BLaER1 treated with 17β-estradiol and CSF1 and Interleukin-3, amounts not matched to agents 10 nM and 100 nM (cell line): ENCODE results near the gene ZBTB22.
"Not testable (repeated sequence)": the region's sequence is repeated elsewhere in the genome, so short reads cannot be mapped to it uniquely, and the experiment has no call there.

Experiments
- H3K27ac ChIP-seq, 11 experiments: shearing (Covaris generic); formaldehyde crosslinking; 2 replicates each; pipeline ENCODE4 v1.8.1; 2022
- H3K27me3 ChIP-seq, 11 experiments: shearing (Covaris generic); formaldehyde crosslinking; 2 replicates each; pipeline ENCODE4 v1.8.1; 2022
- H3K36me3 ChIP-seq, 11 experiments: shearing (Covaris generic); formaldehyde crosslinking; 2 replicates each; pipeline ENCODE4 v1.8.1; 2022
- H3K4me1 ChIP-seq, 10 experiments: shearing (Covaris generic); formaldehyde crosslinking; 2 replicates each; pipeline ENCODE4 v1.8.1; 2022
- H3K4me2 ChIP-seq, 11 experiments: shearing (Covaris generic); formaldehyde crosslinking; 2 replicates each; pipeline ENCODE4 v1.8.1; 2022
- H3K4me3 ChIP-seq, 10 experiments: shearing (Covaris generic); formaldehyde crosslinking; 2 replicates each; pipeline ENCODE4 v1.8.1; 2022
- H3K9ac ChIP-seq, 11 experiments: shearing (Covaris generic); formaldehyde crosslinking; 2 replicates each; pipeline ENCODE4 v1.8.1; 2022
- H3K9me3 ChIP-seq, 11 experiments: shearing (Covaris generic); formaldehyde crosslinking; replicated peaks in 1 of 11; 2 replicates each; pipeline ENCODE4 v1.8.1; 2022
- H4K20me1 ChIP-seq, 11 experiments: shearing (Covaris generic); formaldehyde crosslinking; 2 replicates each; pipeline ENCODE4 v1.8.1; 2022
- Cebpa-rat ChIP-seq, 11 experiments: shearing (Covaris generic); IDR thresholded peaks; 2 replicates each; pipeline ENCODE4 v1.8.1; 2022

ZBTB22 gene

DNA sequence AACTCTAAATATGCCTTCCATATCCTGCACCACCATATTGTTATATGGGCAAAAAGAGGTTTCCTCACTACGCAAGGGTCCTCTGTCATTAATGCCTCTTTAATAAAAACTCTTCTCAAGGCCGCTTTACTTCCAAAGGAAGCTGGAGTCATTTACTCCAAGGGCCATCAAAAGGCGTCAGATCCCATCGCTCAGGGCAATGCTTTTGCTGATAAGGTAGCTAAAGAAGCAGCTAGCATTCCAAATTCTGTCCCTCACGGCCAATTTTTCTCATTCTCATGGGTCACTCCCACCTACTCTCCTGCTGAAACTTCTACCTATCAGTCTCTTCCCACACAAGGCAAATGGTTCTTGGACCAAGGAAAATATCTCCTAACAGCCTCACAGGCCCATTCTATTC, 30.3 kb upstream of the ZBTB22 start:
- no peak for TF ChIP-seq Cebpa-rat (IDR thresholded peaks at IDR 0.05)
- no peaks in the 10 kb centered on the region for H3K27me3 ChIP-seq
- no peaks in the 10 kb centered on the region for H3K9me3 ChIP-seq
- H3K9ac ChIP-seq, result no peak overlapping the region
- H4K20me1 ChIP-seq, result no peaks in the 10 kb centered on the region
- H3K36me3 ChIP-seq, result no peaks in the 10 kb centered on the region
- no peak overlapping the region for H3K4me2 ChIP-seq
- no peak overlapping the region for H3K4me3 ChIP-seq
- H3K27ac ChIP-seq, result no peak overlapping the region
- peaks cover 6 to 25% (median 20%) of the 10 kb centered on the region in 10 experiments; a peak in 18 of 20 replicates for H3K4me1 ChIP-seq

GRCh38 chr6:33346972-33347371, 29.4 kb upstream of the ZBTB22 start:
- not testable (repeated sequence) for H3K4me2 ChIP-seq, H3K27me3 ChIP-seq, H3K36me3 ChIP-seq, H3K4me3 ChIP-seq, H3K27ac ChIP-seq, H3K9me3 ChIP-seq, H3K9ac ChIP-seq, H4K20me1 ChIP-seq
- peaks cover 6 to 24% (median 20%) of the 10 kb centered on the region in 10 experiments; a peak in 18 of 20 replicates for H3K4me1 ChIP-seq

- Histone ChIP-seq H3K4me3 (peak overlapping the region in 5 of 10 experiments; percentile 13 to 45 (median 34); a peak in 7 of 20 replicates), H3K9me3 (no peaks in the 10 kb centered on the region), H3K27me3 (no peaks in the 10 kb centered on the region), H3K36me3 (no peaks in the 10 kb centered on the region), H3K27ac (no peak overlapping the region), H3K9ac (peak overlapping the region in 2 of 11 experiments; percentile 0 to 20; a peak in 2 of 22 replicates), H3K4me2 (peak overlapping the region; percentile 54 to 83 (median 79)), H3K4me1 (peaks cover 6 to 24% (median 20%) of the 10 kb centered on the region in 10 experiments; a peak in 18 of 20 replicates), H4K20me1 (no peaks in the 10 kb centered on the region)
- no peak for TF ChIP-seq Cebpa-rat (IDR thresholded peaks at IDR 0.05)
Observed at GRCh38 chr6:33344701-33345697, 27.5 kb upstream of the ZBTB22 start.

DNA sequence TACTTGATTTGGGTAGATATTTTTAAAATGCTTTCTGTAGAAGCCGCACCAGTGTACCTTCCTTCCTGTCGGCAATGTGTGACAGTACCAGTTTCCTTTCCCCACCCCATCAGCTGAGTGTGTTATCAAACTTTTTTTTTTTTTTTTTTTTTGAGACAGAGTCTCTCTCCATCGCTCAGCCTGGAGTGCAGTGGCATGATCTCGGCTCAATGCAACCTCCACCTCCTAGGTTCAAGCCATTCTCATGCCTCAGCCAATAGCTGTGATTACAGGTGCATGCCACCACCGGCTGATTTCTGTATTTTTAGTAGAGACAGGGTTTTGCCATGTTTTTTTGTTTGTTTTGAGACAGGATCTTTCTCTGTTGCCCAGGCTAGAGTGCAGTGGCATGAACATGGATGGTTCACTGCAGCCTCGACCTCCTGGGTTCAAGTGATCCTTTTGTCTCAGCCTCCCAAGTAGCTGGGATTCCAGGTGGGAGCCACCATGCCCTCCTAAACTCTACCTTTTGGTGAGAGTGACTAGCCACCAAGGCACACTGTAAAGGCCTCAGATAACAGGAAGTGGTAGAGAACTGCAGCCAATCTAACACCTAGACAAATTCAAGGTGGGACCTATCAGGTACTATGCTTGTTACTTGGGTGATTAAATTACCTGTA, 26.5 kb upstream of the ZBTB22 start:
- H3K36me3 ChIP-seq, result no peaks in the 10 kb centered on the region

GRCh38 chr6:33343606-33343952, 26.0 kb upstream of the ZBTB22 start:
- peak overlapping the region in 10 of 11 experiments; percentile 54 to 83 (median 76); a peak in 17 of 22 replicates for H3K4me2 ChIP-seq
- H3K9me3 ChIP-seq, H3K27ac ChIP-seq, H3K4me3 ChIP-seq, H3K27me3 ChIP-seq, H3K36me3 ChIP-seq, H3K9ac ChIP-seq, H4K20me1 ChIP-seq: not testable (repeated sequence)
- H3K4me1 ChIP-seq, result peaks cover 6 to 24% (median 20%) of the 10 kb centered on the region in 10 experiments; a peak in 18 of 20 replicates

More for the DNA sequence above, 26.5 kb upstream of the ZBTB22 start:
- peaks cover 6 to 24% (median 20%) of the 10 kb centered on the region in 10 experiments; a peak in 18 of 20 replicates for H3K4me1 ChIP-seq
- peak overlapping the region in 10 of 11 experiments; percentile 54 to 83 (median 76); a peak in 20 of 22 replicates for H3K4me2 ChIP-seq
- H3K9ac ChIP-seq, result no peak overlapping the region
- H3K27me3 ChIP-seq, result no peaks in the 10 kb centered on the region
- H3K4me3 ChIP-seq, result no peak overlapping the region
- H3K27ac ChIP-seq, result no peak overlapping the region
- H3K9me3 ChIP-seq, result no peaks in the 10 kb centered on the region
- no peaks in the 10 kb centered on the region for H4K20me1 ChIP-seq
- no peak for TF ChIP-seq Cebpa-rat (IDR thresholded peaks at IDR 0.05)

DNA sequence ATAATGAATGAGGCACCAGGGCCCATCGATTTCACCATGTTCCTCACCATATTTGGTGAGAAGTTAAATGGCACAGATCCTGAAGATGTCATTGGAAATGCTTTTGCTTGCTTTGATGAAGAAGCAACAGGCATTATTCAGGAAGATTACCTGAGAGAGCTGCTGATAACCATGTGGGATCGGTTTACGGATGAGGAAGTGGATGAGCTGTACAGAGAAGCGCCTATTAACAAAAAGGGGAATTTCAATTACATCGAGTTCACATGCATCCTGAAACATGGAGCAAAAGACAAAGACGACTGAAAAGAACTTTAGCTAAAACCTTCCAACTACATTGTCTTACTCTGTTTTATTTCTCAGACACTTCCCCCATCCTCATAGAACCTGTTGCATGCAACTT, 21.6 kb upstream of the ZBTB22 start:
- Histone ChIP-seq H3K4me2 (no peak overlapping the region), H3K4me1 (peaks cover 0 to 11% (median 8%) of the 10 kb centered on the region in 10 experiments; a peak in 18 of 20 replicates), H3K27ac (no peak overlapping the region), H3K9me3 (no peaks in the 10 kb centered on the region), H3K4me3 (no peak overlapping the region), H3K36me3 (no peaks in the 10 kb centered on the region), H4K20me1 (no peaks in the 10 kb centered on the region), H3K9ac (no peak overlapping the region), H3K27me3 (no peaks in the 10 kb centered on the region)
- TF ChIP-seq Cebpa-rat (IDR thresholded peaks at IDR 0.05), result no peak

DNA sequence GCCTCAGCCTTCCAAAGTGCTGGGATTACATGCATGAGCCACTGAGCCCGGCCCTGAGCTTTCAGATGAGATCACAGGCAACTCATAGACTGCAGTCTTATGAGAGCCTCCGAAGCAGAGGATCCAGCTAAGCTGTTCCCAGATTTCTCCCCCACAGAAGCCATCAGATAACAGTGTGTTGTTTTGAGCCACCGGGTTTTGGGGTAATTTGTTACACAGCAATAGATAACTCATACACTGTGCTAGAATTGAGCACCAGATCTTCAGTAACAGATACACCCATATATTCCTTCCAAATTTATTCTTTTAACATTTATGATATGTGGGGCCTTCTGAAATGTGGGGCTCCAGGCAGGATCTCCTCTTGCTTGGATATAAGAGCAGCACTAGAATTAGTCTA, 19.0 kb upstream of the ZBTB22 start:
- H3K9me3 ChIP-seq, result no peaks in the 10 kb centered on the region
- no peak overlapping the region for H3K9ac ChIP-seq
- no peaks in the 10 kb centered on the region for H3K36me3 ChIP-seq
- no peaks in the 10 kb centered on the region for H4K20me1 ChIP-seq
- no peak overlapping the region for H3K27ac ChIP-seq
- no peak overlapping the region for H3K4me2 ChIP-seq
- no peak overlapping the region for H3K4me3 ChIP-seq
- H3K4me1 ChIP-seq, result no peaks in the 10 kb centered on the region; a peak in 1 of 20 replicates
- no peaks in the 10 kb centered on the region for H3K27me3 ChIP-seq
- TF ChIP-seq Cebpa-rat (IDR thresholded peaks at IDR 0.05), result no peak

DNA sequence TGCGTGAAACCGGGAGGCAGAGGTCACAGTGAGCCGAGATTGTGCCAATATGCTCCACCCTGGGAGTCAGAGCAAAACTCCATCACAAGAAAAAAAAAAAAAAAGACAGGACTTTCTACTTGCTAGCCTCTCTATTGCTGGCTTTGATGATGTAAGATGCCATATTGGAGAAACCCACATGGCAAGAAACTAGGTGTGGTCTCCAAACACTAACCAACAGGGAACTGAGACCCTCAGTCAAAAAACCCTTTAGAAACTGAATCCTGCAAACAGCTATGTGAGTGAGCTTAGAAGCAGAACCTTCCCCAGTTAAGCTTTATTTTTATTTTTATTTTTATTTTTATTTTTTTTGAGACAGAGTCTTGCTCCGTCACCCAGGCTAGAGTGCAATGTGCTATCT, 18.4 kb upstream of the ZBTB22 start:
- H3K9ac ChIP-seq, result no peak overlapping the region
- H3K4me2 ChIP-seq, result no peak overlapping the region
- H3K4me1 ChIP-seq, result peaks cover 0 to 1% (median 0%) of the 10 kb centered on the region in 10 experiments; a peak in 2 of 20 replicates
- H3K9me3 ChIP-seq, result no peaks in the 10 kb centered on the region
- H3K27me3 ChIP-seq, result no peaks in the 10 kb centered on the region
- H3K4me3 ChIP-seq, result no peak overlapping the region
- H3K27ac ChIP-seq, result no peak overlapping the region
- no peak for TF ChIP-seq Cebpa-rat (IDR thresholded peaks at IDR 0.05)
- no peaks in the 10 kb centered on the region for H4K20me1 ChIP-seq
- H3K36me3 ChIP-seq, result no peaks in the 10 kb centered on the region

DNA sequence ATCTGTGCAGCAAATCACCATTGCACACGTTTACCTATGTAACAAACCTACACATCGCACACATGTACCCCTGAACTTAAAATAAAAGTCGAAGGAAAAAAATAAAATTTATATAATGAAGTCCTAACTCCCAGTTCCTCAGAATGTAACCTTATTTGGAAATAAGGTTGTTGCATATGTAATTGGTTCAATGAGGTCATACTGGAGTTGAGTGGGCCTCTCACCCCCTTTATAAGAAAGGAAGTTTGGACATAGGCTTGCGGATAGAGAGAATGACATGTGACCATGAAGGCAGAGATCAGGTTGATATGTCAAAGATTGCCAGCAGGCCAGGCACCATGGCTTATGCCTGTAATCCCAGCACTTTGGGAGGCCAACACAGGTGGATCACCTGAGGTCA, 16.1 kb upstream of the ZBTB22 start:
- no peaks in the 10 kb centered on the region for H3K36me3 ChIP-seq
- H3K9ac ChIP-seq, result no peak overlapping the region
- no peaks in the 10 kb centered on the region for H4K20me1 ChIP-seq
- no peak for TF ChIP-seq Cebpa-rat (IDR thresholded peaks at IDR 0.05)
- no peak overlapping the region for H3K4me2 ChIP-seq
- no peaks in the 10 kb centered on the region for H3K9me3 ChIP-seq
- H3K4me3 ChIP-seq, result no peak overlapping the region
- H3K27ac ChIP-seq, result no peak overlapping the region
- H3K4me1 ChIP-seq, result peaks cover 0 to 5% (median 0%) of the 10 kb centered on the region in 10 experiments; a peak in 2 of 20 replicates
- no peaks in the 10 kb centered on the region for H3K27me3 ChIP-seq
